T1000 (cell line): ENCODE data around the gene IGFBP6.

Source experiments
- DNase-seq: peaks from one replicate; lab custom pipeline; 2025; ENCODE audit warnings: mixed read lengths; lab: John Stamatoyannopoulos, UW

IGFBP6 gene

DNA sequence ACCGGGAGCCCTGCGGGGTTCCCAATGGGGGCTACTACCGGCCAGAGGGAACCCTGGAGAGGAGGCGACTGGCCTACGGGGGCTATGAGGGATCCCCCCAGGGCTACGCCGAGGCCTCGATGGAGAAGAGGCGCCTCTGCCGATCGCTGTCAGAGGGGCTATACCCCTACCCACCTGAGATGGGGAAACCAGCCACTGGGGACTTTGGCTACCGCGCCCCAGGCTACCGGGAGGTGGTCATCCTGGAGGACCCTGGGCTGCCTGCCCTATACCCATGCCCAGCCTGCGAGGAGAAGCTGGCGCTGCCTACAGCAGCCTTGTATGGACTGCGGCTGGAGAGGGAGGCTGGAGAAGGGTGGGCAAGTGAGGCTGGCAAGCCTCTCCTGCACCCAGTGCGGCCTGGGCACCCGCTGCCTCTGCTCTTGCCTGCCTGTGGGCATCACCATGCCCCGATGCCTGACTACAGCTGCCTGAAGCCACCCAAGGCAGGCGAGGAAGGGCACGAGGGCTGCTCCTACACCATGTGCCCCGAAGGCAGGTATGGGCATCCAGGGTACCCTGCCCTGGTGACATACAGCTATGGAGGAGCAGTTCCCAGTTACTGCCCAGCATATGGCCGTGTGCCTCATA lies 37.9 kb upstream of the IGFBP6 start:
- no peak for DNase-seq

DNA sequence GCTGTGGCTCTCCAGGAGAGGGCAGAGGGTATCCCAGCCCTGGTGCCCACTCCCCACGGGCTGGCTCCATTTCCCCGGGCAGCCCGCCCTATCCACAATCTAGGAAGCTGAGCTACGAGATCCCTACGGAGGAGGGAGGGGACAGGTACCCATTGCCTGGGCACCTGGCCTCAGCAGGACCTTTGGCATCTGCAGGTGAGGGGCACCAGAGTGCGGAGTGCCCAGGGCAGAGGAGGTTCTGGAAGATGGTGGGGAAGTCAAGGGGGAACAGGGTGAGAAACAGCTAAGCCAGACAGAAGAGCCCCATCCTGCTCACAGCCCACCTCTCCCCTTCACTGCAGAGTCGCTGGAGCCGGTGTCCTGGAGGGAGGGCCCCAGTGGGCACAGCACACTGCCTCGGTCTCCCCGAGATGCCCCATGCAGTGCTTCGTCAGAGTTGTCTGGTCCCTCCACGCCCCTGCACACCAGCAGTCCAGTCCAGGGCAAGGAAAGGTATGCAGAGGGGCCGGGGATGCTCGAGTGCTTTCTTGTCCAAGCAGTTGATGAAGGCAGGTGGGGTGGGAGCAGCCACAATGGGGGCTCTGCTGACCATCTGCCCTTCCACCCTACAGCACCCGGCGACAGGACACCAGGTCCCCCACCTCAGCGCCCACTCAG lies 37.3 kb upstream of the IGFBP6 start:
- DNase-seq, result no peak

DNA sequence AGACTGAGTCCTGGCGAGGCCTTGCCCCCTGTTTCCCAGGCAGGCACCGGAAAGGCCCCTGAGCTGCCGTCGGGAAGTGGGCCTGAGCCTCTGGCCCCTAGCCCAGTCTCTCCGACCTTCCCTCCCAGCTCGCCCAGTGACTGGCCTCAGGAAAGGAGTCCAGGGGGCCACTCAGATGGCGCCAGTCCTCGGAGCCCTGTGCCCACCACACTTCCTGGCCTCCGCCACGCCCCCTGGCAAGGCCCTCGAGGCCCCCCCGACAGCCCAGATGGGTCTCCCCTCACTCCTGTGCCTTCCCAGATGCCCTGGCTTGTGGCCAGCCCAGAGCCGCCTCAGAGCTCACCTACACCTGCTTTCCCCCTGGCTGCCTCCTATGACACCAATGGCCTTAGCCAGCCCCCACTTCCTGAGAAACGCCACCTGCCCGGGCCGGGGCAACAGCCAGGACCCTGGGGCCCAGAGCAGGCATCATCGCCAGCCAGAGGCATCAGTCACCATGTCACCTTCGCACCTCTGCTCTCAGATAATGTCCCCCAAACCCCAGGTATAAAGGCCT lies 36.7 kb upstream of the IGFBP6 start:
- no peak for DNase-seq

DNA sequence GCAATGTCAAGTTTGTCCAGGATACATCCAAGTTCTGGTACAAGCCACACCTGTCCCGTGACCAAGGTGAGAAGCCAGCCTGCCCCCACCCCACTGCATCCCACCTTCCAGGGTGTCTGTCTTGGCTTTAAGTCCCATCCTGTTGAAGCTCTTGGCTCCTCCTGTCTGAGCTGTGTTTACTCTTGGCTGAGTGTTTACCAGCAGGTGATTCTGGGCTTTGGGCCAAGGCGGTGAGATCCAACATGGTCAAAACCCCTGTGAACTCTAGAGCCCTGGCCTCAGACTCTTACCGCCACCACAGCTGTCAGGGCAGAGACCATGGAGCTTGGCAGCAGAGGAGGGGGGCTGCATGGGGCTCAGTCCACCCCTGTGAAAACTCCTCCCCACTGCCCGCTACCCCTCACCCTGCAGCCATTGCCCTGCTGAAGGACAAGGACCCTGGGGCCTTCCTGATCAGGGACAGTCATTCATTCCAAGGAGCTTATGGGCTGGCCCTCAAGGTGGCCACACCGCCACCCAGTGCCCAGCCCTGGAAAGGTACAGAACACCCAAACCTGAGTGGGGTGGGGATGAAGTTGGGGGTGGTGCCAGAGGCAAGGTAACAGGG lies 36.0 kb upstream of the IGFBP6 start:
- no peak for DNase-seq

DNA sequence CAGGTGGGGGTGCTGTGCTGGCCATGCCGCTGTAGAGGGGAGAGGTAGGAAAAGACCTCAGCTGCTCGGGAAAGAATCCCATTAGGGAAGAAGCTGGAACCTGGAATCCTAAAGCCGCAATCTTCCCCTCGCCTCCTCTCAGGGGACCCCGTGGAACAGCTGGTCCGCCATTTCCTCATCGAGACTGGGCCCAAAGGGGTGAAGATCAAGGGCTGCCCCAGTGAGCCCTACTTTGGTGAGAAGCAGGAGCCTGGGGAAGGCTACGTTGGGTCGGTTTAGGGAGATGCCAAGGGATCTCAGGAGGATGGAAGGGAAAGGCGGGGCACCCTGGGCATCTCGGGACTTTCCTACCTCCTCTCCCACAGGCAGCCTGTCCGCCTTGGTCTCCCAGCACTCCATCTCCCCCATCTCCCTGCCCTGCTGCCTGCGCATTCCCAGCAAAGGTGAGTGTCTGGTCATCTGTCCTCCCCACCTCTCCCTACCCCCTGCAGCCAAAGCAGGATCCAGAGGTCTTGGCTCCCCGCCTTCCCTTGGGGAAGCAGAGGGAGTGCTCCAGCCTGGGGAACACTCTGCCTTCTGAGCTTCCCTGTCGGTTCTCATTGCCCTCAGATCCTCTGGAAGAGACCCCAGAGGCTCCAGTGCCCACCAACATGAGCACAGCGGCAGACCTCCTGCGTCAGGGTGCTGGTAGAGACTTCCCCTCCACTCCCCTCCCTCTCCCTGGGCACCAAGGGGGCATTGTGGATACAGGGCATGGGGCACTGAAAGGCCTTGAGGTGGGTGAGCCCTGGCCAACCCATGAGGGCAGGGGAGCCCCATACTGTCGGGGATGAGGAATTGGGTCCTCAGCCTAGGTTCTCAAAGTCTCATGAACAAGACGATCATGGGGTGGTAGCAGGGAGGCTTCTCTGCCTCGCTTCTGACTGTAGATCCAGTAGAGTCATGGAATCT lies 35.2 kb upstream of the IGFBP6 start:
- DNase-seq, result no peak

DNA sequence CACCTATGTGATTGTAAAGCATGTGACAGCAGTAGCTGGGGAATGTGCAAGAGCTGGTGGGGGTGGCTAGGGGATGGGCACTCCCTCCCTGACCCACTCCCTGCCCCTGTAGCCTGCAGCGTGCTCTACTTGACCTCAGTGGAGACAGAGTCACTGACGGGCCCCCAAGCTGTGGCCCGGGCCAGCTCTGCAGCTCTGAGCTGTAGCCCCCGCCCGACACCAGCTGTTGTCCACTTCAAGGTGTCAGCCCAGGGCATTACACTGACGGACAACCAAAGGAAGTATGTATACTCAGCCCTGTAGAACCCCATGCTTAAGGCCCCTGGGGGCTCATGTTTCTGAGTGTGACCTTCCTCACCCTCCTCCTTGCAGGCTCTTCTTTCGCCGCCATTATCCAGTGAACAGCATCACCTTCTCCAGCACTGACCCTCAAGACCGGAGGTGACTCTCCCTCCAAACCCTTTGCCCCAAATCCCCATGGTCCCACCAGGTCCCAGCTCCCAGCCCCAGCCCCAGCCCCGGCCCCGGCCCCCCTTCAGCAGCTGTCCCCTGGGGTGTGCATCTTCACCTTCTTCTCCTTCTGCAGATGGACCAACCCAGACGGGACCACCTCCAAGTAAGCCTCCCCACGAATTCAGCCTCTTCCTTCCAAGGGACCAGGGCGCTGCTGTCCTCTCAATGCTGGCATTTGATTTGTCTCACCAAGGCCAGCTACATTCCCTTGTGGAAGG lies 34.3 kb upstream of the IGFBP6 start:
- DNase-seq, result no peak

DNA sequence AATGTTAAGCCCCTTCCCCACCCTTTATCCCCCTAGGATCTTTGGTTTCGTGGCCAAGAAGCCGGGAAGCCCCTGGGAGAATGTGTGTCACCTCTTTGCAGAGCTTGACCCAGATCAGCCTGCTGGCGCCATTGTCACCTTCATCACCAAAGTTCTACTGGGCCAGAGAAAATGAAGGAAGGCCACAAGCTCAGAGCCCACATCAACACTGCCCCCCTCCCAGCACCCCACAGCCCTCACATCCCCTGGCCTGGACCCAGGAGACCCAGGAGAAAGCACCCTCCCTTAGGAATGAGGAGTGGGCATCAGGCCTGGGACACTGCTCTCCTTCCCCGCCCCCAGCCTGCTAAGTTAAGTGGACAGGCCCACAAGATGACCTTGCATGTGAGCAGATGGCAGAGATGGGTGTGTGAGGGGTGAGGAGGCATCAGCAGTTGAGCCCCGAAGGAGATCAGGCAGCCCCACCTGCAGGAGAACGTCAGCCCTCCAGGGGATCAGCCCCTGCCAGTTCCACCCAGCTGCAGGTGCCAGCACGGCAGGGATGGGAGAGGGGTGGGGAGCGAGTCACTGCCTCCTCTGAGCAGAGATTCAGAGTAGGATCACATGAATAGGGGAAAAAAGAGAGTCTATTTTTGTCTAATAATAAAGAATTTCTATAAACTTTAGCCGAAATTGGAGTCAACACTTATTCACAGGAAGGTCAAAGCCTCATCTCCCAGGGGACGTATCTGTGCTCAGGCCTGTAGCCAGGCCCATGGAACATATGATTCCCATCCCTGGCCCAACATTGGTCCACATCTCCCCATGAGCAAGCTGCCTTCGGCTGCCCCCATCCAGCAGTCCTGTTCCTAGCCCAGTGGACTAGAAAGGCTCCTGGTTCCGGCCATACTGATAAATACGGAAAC lies 33.5 kb upstream of the IGFBP6 start:
- DNase-seq, result peak; percentile 57

DNA sequence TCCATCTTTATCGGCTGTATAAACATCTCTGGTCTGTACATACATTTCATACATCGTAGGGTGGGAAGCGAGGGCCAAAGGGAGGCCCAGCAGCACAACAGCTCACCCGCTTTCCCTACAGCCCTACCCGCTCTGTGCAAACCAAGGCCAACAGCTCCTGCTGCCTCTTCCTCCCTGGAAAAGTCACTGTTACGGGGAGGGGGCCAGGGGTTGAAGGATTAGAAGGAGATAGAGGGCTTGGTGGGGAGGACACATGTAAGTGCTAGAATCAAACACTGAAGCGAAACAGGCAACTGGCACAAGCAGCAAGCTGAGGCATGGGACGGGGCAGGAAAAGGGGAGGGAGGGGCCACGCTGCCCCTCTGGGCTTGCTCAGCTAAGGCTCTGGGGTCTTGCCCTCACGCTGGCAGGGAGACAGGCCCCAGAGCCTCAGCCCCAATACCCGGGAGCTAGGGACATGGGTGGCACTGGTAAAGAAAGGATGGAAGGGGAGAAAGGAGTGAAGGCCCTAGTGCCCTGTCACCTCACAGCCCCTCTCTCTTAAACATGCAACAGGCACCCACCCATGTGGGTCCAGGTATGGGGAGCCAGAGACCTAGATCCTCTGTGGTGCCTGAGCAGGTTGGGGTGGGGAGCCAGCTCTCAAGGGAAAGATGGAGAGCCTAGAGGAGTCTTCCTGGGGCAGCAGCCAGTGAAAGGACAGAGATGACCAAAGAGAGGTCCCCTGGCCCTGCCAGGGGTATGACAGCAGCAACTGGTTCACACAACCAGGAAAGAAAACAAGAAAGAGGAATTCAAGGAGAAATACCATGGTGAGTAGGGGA lies 32.6 kb upstream of the IGFBP6 start:
- no peak for DNase-seq

DNA sequence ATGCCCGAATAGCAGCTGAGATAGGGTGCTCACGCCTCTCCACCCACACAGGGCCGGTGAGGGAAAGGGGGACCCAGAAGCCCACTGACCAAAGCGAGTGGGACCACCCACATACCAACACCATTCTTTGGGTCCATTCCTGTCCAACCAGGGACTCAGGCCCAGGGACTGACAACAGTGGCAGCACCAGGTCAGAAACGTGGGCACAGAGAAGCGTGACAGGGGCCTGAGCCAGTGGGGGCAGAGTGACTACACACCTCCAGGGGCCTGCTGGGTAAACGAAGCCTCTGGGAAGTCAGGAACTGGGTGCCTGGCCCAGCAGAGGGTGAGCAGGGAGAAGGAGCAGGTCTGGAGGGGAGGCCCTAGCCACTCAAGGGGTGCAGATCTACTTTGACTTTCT lies 32.0 kb upstream of the IGFBP6 start:
- DNase-seq, result no peak

DNA sequence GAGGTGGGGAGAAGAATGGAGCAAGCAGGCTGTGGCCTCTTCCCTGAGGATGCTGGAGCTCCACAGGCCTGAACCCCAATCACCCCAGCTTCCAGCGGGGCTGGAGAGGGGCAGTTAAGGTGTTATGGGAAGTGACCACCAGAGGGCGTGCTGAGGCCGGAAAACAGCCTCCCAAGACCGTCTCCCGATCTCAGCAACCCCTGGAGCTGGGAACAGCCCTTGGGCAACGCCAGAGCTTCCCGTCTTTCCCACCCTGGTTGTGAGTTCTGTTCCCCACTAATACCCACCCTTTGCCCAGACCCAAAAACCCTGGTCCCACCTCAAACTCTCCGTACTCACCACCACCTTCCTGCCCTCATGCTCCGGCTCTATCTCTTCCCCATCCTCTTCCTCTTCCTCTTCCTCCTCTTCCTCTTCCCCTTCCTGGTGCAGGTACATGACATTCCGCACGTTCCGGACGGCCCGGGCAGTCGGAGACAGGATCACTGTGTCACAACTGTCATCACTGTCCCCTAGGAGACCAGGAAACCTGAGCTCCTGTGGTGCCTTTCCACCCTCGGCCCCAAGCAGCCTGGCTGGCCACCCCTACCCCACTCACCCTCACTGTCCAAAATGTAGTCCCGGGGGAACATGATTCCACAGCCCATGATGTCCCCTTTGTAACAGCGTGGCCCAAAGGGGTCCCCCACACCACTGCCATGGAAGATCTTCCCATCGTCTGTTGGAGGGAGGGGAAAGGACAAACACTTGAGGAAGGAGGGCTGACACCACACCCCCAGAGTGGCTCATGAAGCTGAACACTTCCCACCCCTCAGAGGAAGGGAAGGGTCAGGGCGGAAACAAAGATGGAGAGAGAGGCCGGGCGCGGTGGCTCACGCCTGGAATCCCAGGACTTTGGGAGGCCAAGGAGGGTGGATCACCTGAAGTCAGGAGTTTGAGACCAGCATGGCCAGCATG lies 31.2 kb upstream of the IGFBP6 start:
- DNase-seq, result peak; percentile 53

DNA sequence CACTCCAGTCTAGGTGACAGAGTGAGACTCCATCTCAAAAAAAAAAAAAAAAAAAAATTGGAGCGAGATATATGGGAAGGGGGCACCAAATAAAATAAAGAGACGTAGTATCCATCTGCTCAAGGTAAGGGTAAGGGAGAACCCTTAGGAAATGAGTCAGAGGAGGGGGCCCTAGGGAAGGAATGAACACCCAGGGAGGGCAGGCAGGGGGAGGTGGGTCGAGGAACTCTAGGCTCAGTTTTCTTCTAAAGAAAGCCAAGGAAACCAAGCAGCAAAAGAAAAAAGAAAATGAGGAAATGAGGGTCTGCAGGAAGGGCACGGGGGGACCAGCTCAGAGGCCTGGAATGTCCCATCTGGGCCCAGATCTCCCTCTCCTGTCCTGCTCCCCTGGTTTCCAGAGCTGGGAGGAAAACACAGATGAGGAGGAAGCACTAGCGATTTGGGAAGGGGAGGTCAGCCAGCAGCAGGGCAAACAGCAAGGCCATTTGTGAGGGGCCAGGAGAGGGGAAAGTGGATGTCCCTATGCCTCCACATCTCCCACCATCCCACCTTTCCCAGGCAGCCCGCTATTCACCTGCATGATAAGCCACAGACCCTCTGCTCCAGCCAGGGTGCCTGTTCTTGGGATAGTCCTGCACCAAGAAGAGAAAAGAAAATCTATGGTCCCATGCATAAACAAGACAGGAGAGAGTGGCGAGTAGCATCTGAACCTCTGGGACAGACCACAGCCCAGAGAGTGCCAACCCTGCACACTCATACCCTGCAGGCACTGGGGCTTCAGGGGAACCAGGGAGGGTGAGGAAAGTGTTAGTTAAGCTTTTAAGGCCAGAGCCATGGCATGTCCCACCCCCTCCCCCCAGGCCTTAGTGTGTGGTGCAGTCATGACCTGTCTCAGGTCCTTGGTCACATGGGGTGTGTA lies 30.1 kb upstream of the IGFBP6 start:
- DNase-seq, result no peak

DNA sequence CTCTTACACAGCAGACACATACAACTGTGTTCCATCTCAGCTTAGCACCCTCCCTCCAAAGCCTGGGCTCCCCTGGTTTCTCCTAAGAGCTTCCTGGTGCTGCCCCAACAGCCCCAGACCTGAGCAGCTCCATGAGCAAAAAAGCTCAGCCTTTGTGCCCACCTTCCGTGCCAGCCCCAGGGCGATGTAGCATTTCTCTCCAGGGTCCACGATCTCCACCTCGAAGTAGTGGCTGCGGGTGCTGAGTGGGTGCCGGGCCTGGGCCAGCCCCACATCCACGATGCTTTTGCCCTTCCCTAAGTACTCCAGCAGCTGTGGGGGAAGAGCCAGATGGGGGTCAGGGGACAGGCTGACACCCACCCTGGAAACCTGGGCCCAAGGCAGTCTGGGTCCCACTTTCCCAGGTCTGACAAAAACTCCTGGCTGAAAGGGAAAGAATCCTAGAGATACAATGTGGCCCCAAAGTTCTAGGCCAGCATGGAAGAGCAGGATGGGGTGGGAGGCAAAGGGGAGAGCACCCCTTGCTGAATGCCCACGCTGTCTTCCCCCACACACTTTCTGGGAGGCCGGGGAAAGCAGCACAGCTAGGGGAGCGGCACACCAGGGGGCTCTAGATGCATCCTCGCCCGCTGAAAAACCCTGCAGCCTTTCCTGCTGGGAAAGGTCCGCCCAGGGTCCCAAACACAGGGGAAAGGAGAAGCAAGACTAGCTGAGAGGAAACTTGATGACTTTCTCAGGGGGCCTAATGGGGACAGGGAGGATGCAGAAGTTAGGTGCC lies 29.3 kb upstream of the IGFBP6 start:
- no peak for DNase-seq

DNA sequence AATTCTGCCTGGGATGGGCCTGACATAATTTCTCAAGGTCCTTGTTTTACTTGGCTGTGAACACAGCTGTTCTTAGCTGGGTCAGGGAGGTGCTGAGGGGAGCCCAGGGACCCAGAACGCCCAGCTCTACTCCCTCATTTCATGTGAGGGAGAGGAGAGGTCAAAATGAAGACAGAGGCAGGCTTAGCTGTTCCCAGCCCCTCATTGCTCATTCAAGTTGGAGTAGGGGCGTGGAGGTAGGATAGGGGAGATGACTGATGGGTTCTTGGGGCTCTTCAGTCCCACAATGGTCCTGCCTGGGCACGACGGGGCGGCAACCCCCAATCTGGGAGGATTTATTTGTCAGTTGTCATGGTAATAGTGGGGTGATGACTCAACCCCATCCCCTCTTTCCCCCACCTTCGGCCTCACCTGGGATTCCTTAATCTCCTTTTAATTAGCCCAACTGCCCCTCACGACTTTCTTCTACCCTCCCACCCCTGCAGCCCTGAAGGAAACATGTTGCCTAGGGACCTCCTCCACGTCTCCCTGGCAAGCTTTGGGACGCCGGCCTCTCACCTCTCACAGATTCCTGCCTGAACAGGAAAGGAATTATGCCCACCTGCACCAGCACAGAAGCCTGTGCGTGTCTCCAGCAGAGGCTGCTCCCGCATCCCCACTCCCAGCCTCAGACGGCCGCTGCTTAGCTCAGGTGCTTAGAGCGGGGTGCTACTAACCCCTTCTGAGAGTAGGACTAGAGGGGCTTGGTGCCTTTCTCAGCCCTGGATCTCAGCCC lies 28.5 kb upstream of the IGFBP6 start:
- no peak for DNase-seq

DNA sequence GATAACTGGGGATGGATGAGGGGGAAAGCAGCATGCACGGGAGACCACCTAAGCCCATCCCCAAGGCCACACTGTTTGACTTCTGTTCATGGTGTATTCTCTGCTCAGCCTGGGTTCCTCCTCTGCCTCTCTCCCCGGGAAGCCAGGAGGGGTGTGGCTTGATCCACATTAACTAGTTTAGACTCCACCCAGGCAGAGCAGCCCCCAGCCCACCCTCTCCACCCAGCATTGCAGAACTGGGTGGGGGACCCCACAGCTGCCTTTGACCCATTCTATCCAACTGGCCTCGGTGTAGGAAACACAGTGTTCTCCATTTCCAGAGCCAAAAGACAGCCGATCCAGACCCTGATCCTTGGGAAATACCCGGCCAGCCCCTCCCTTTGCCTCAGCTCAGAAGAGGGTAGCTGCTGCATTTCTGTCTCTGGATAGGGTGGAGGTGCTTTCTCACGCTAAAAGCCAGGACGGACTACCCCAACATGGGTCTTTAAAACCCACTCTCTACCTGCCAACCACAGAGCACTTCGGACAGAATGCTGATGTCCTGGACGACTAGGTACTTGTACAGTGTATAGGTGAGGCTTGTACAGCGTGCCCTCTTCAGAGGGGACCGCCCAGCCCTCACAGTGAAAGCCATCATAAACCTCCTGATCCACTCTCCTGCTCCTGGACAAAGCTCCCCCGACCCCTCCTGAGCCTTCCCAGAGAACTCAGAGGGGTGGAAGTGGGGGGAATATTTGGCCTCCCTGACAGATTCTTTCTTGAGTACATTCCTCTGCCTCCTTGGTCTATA lies 27.7 kb upstream of the IGFBP6 start:
- DNase-seq, result no peak
